HCT116 (cell line): ENCODE data around the gene CRB1. TPM values are rescaled to one million over a fixed set of nuclear protein-coding genes. Genes with fewer than 3 reads are reported as not detected.

ENCODE experiments used
- ATAC-seq: fragments of 200-7000 bp; cut with Tn5 transposase; 2 replicates; pipeline ENCODE4 v1.9.1; 2020; ENCODE audit warnings: mild to moderate bottlenecking, moderate library complexity
- BruUV-seq: library from RNA; stranded (reverse); fragments of 400-500 nt; replicated peaks from 2 replicates; lab custom pipeline; 2021; lab: Mats Ljungman, UMichigan
- CTCF ChIA-PET: fragments of 300-600 bp; sonication (Branson Sonifier 250); formaldehyde crosslinking; loops from one replicate; lab custom pipeline; 2021; ENCODE audit warnings: antibody characterized with exemption; lab: Charles Lee
- POLR2A ChIA-PET: fragments of 300-600, 350-600 bp; sonication (Branson Sonifier 250); formaldehyde crosslinking; loops from one replicate; lab custom pipeline; 2021; ENCODE audit warnings: antibody characterized with exemption; lab: Charles Lee
- RAD21 ChIA-PET, 2 experiments: fragments of 300-600 bp; sonication (Branson Sonifier 250); formaldehyde crosslinking; loops; one replicate each; lab custom pipeline; 2023; ENCODE audit warnings: low total read pairs in 2 of 2; ENCODE audit not compliant: uncharacterized antibody in 2 of 2, unreplicated experiment in 2 of 2, low non-redundant PET in 1 of 2; lab: Charles Lee
- DNase-seq: peaks from one replicate; pipeline ENCODE4 v3.0.0-alpha.2; 2010; ENCODE audit warnings: low read depth, low spot score
- H2AFZ ChIP-seq: fragments of 200-600 bp; shearing (Covaris generic), sonication (generic); 2 replicates; pipeline ENCODE4 v1.6.1; 2017; ENCODE audit warnings: low read depth, mixed run types, mixed read lengths, antibody characterized with exemption, low read length; ENCODE audit not compliant: poor library complexity, severe bottlenecking
- H3K27ac ChIP-seq: 2 replicates; pipeline ENCODE4 v1.5.1; 2012; ENCODE audit warnings: low read depth, low read length
- H3K27me3 ChIP-seq: fragments of 200-600 bp; sonication (generic); 2 replicates; pipeline ENCODE4 v1.6.1; 2016; ENCODE audit warnings: mixed run types, low read length, mixed read lengths; ENCODE audit not compliant: insufficient read depth
- H3K36me3 ChIP-seq, 2 experiments: fragments of 200-500 bp in 1 of 2; fragments of 200-600 bp in 1 of 2; sonication (Bioruptor generic) in 1 of 2; sonication (generic) in 1 of 2; 2 replicates each; pipeline versions ENCODE4 v1.5.1 to v1.6.1; 2014 to 2016; ENCODE audit warnings: low read length in 2 of 2, inconsistent platforms in 1 of 2, mixed read lengths in 1 of 2, mixed run types in 1 of 2; ENCODE audit not compliant: insufficient read depth in 2 of 2, control insufficient read depth in 1 of 2
- H3K4me1 ChIP-seq, 2 experiments: fragments of 200-600 bp in 1 of 2; sonication (generic) in 1 of 2; 2 replicates each; pipeline versions ENCODE4 v1.5.1 to v1.6.1; 2012 to 2017; ENCODE audit warnings: low read length in 2 of 2, inconsistent platforms in 1 of 2, mild to moderate bottlenecking in 1 of 2, mixed read lengths in 1 of 2, mixed run types in 1 of 2, moderate library complexity in 1 of 2; ENCODE audit not compliant: insufficient read depth in 2 of 2, control insufficient read depth in 1 of 2
- H3K4me2 ChIP-seq: fragments of 200-600 bp; sonication (generic); 2 replicates; pipeline ENCODE4 v1.6.1; 2017; ENCODE audit warnings: mixed run types, low read length, mixed read lengths
- H3K4me3 ChIP-seq, 2 experiments: fragments of 200-600 bp in 1 of 2; sonication (generic) in 1 of 2; replicated peaks in 1 of 2; 2 replicates each; pipeline ENCODE4 v1.5.1; 2011 to 2016; ENCODE audit warnings: low read length in 2 of 2, control low read depth in 1 of 2, low read depth in 1 of 2, mild to moderate bottlenecking in 1 of 2, mixed read lengths in 1 of 2, mixed run types in 1 of 2
- H3K79me2 ChIP-seq: fragments of 200-600 bp; sonication (generic); 2 replicates; pipeline ENCODE4 v1.6.1; 2017; ENCODE audit warnings: mild to moderate bottlenecking, mixed run types, low read length, moderate library complexity, mixed read lengths; ENCODE audit not compliant: insufficient read depth
- H3K9ac ChIP-seq: fragments of 200-600 bp; sonication (generic); 2 replicates; pipeline ENCODE4 v1.6.1; 2016; ENCODE audit warnings: low read length, mixed read lengths
- H3K9me2 ChIP-seq: fragments of 200-600 bp; sonication (generic), shearing (Covaris generic); 2 replicates; pipeline ENCODE4 v1.6.1; 2017; ENCODE audit warnings: mixed run types, mild to moderate bottlenecking, moderate library complexity; ENCODE audit not compliant: insufficient read depth
- H3K9me3 ChIP-seq, 2 experiments: fragments of 200-500 bp in 1 of 2; fragments of 200-600 bp in 1 of 2; sonication (Bioruptor generic) in 1 of 2; sonication (generic) in 1 of 2; 2 replicates each; pipeline ENCODE4 v1.6.1; 2014 to 2017; ENCODE audit warnings: low read length in 2 of 2, mixed read lengths in 2 of 2, inconsistent platforms in 1 of 2, low read depth in 1 of 2, mild to moderate bottlenecking in 1 of 2, mixed run types in 1 of 2, moderate library complexity in 1 of 2; ENCODE audit not compliant: control insufficient read depth in 1 of 2, insufficient read depth in 1 of 2
- H4K20me1 ChIP-seq: fragments of 200-600 bp; sonication (generic), shearing (Covaris generic); 2 replicates; pipeline ENCODE4 v1.6.1; 2017; ENCODE audit warnings: mixed run types, mild to moderate bottlenecking, moderate library complexity; ENCODE audit not compliant: insufficient read depth
- CBX3 ChIP-seq: IDR thresholded peaks from 2 replicates; pipeline ENCODE4 v1.6.1; 2012; ENCODE audit warnings: low read depth
- CEBPB ChIP-seq: IDR thresholded peaks from 2 replicates; pipeline ENCODE4 v1.6.1; 2012; ENCODE audit warnings: low read depth
- EGR1 ChIP-seq: IDR thresholded peaks from 2 replicates; pipeline ENCODE4 v1.6.1; 2012; ENCODE audit warnings: low read depth
- ELF1 ChIP-seq: IDR thresholded peaks from 2 replicates; pipeline ENCODE4 v1.6.1; 2012; ENCODE audit warnings: low read depth, borderline replicate concordance
- EZH2 ChIP-seq: fragments of 200-600 bp; sonication (generic); IDR thresholded peaks from 2 replicates; pipeline ENCODE4 v1.6.1; 2017; ENCODE audit warnings: antibody characterized with exemption, mixed run types
- FOSL1 ChIP-seq: IDR thresholded peaks from 2 replicates; pipeline ENCODE4 v1.6.1; 2012; ENCODE audit warnings: low read depth
- JUND ChIP-seq: IDR thresholded peaks from 2 replicates; pipeline ENCODE4 v1.6.1; 2012
- MAX ChIP-seq: IDR thresholded peaks from 2 replicates; pipeline ENCODE4 v1.6.1; 2012
- POLR2AphosphoS5 ChIP-seq: IDR thresholded peaks from 2 replicates; pipeline ENCODE4 v1.6.1; 2011; ENCODE audit warnings: mild to moderate bottlenecking, low read depth, low read length, moderate library complexity
- RAD21 ChIP-seq: IDR thresholded peaks from 2 replicates; pipeline ENCODE4 v1.6.1; 2012; ENCODE audit warnings: low read depth, mild to moderate bottlenecking
- REST ChIP-seq: IDR thresholded peaks from 2 replicates; pipeline ENCODE4 v1.6.1; 2012; ENCODE audit warnings: low read depth
- SIN3A ChIP-seq: IDR thresholded peaks from 2 replicates; pipeline ENCODE4 v1.6.1; 2012; ENCODE audit warnings: low read depth
- SP1 ChIP-seq: IDR thresholded peaks from 2 replicates; pipeline ENCODE4 v1.6.1; 2012; ENCODE audit warnings: low read depth
- SRF ChIP-seq: IDR thresholded peaks from 2 replicates; pipeline ENCODE4 v1.6.1; 2012; ENCODE audit warnings: low read depth
- TCF7L2 ChIP-seq: IDR thresholded peaks from 2 replicates; pipeline ENCODE4 v1.7.0; 2011; ENCODE audit warnings: borderline replicate concordance, inconsistent platforms; ENCODE audit not compliant: insufficient read depth, insufficient read length; ENCODE audit errors: extremely low read depth
- YY1 ChIP-seq: IDR thresholded peaks from 2 replicates; pipeline ENCODE4 v1.6.1; 2011; ENCODE audit warnings: low read length, low read depth, moderate library complexity, mild to moderate bottlenecking; ENCODE audit not compliant: insufficient replicate concordance; ENCODE audit errors: extremely low read depth
- ZBTB33 ChIP-seq: IDR thresholded peaks from 2 replicates; pipeline ENCODE4 v1.6.1; 2011; ENCODE audit warnings: mild to moderate bottlenecking, low read length, moderate library complexity; ENCODE audit not compliant: insufficient replicate concordance; ENCODE audit errors: extremely low read depth
- ZFX ChIP-seq: fragments of 450-650 bp; IDR thresholded peaks from 2 replicates; pipeline ENCODE4 v1.6.1; 2017
- ZNF274 ChIP-seq: fragments of 200-500 bp; sonication (Bioruptor generic); IDR thresholded peaks from 2 replicates; pipeline ENCODE4 v1.6.1; 2014; ENCODE audit warnings: mild to moderate bottlenecking, low read depth, low read length, inconsistent platforms
- intact Hi-C: fragments of 100-400 bp; cut with micrococcal nuclease; formaldehyde crosslinking; loops from 2 replicates; pipeline ENCODE4 v1.10.0; 2022
- total RNA-seq: library from RNA; stranded (reverse); gene quantifications from one replicate; pipeline ENCODE4 v1.2.1, GENCODE V29; 2021; ENCODE audit not compliant: unreplicated experiment

CRB1 gene
- total RNA-seq, 1 experiment from 2014 or later = 0.07 TPM

- Histone ChIP-seq H3K36me3 (no peaks in the 10 kb centered on the region), H3K9me3 (no peaks in the 10 kb centered on the region), H3K27me3 (no peaks in the 10 kb centered on the region), H3K9me2 (no peaks in the 10 kb centered on the region), H3K4me2 (no peak overlapping the region), H3K27ac (no peak overlapping the region), H3K4me1 (no peaks in the 10 kb centered on the region), H3K79me2 (no peaks in the 10 kb centered on the region), H3K4me3 (no peak overlapping the region), H3K9ac (no peak overlapping the region), H2AFZ (no peak overlapping the region), H4K20me1 (no peaks in the 10 kb centered on the region)
- ATAC-seq (no peak), DNase-seq (no peak)
- CTCF ChIA-PET = no interaction called here
- RAD21 ChIA-PET = no interaction called here
- POLR2A ChIA-PET = no interaction called here
- BruUV-seq = no TSS peak
- no peak for TF ChIP-seq EZH2
- no peak for TF ChIP-seq ZBTB33
- TF ChIP-seq ZFX = no peak
- TF ChIP-seq CBX3 = no peak
- TF ChIP-seq YY1 = no peak
- no peak for TF ChIP-seq REST
- no peak for TF ChIP-seq FOSL1
- no peak for TF ChIP-seq SIN3A
- no peak for TF ChIP-seq ELF1
- TF ChIP-seq RAD21 = no peak
- no peak for TF ChIP-seq POLR2AphosphoS5
- TF ChIP-seq ZNF274 = no peak
- no peak for TF ChIP-seq JUND
- TF ChIP-seq EGR1 = no peak
- no peak for TF ChIP-seq MAX
- no peak for TF ChIP-seq SP1
- TF ChIP-seq CEBPB = no peak
- TF ChIP-seq TCF7L2 = no peak
- TF ChIP-seq SRF = no peak
- intact Hi-C loops = no loop called here
Observed at GRCh38 chr1:197306381-197307062, 38.5 kb downstream of the CRB1 start.
